Neural cell (in vitro differentiated cells): Measurements from ENCODE around the gene FHDC1.

ENCODE experiments used
- EP300 ChIP-seq: fragments of 450-650 bp; conservative IDR thresholded peaks from 2 replicates; pipeline ENCODE4 v1.6.1; 2014; ENCODE audit warnings: antibody characterized with exemption, mild to moderate bottlenecking, moderate library complexity; ENCODE audit not compliant: poor library complexity, severe bottlenecking
- EZH2 ChIP-seq: fragments of 200-600, 300-800 bp; shearing (Covaris generic), sonication (generic); IDR thresholded peaks from 2 replicates; pipeline ENCODE4 v1.6.1; 2014; ENCODE audit warnings: antibody characterized with exemption, low read length, borderline replicate concordance, mild to moderate bottlenecking; ENCODE audit not compliant: insufficient read depth, poor library complexity, severe bottlenecking
- MXI1 ChIP-seq: fragments of 450-650 bp; conservative IDR thresholded peaks from 2 replicates; pipeline ENCODE4 v1.6.1; 2014; ENCODE audit warnings: antibody characterized with exemption, mild to moderate bottlenecking; ENCODE audit not compliant: poor library complexity, severe bottlenecking
- POLR2AphosphoS5 ChIP-seq: IDR thresholded peaks from 2 replicates; pipeline ENCODE4 v1.6.1; 2012
- RAD21 ChIP-seq: fragments of 450-650 bp; conservative IDR thresholded peaks from 2 replicates; pipeline ENCODE4 v1.6.1; 2014; ENCODE audit warnings: antibody characterized with exemption, mild to moderate bottlenecking, moderate library complexity
- SMC3 ChIP-seq: fragments of 450-650 bp; conservative IDR thresholded peaks from 2 replicates; pipeline ENCODE4 v1.6.1; 2014; ENCODE audit warnings: antibody characterized with exemption, mild to moderate bottlenecking, moderate library complexity; ENCODE audit not compliant: poor library complexity
- TAF1 ChIP-seq: IDR thresholded peaks from 2 replicates; pipeline ENCODE4 v1.6.1; 2012; ENCODE audit warnings: low read depth
- TF ChIP-seq, protein P1 (sequence below): fragments of 450-650 bp; IDR thresholded peaks from 2 replicates; pipeline ENCODE4 v1.5.1; 2014; ENCODE audit warnings: antibody characterized with exemption, mild to moderate bottlenecking, moderate library complexity; ENCODE audit not compliant: poor library complexity, severe bottlenecking
- TF ChIP-seq, protein P2 (sequence below): IDR thresholded peaks from 2 replicates; pipeline ENCODE4 v1.6.1; 2012; ENCODE audit warnings: borderline replicate concordance

DNA sequence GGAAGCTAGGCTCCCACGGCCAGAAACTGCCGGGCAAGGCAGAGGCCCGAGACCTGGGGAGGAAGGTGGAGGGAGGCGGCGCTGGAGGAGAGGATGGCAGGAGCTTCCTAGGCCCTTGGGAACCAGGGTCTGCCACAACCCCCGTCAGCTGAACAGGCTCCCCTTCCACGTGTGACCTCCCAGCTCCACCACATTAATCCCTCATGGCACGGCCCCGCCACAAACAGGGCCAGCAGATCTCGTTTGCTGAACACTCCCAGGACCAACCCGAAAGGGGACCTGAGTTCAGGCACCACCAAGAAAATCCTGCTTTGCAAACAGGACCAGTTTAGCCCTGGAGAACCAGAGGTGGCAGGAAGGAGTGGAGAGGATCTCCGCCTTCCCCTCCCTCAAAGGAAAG lies 62.7 kb downstream of the FHDC1 start:
- TF ChIP-seq, protein P1, sequence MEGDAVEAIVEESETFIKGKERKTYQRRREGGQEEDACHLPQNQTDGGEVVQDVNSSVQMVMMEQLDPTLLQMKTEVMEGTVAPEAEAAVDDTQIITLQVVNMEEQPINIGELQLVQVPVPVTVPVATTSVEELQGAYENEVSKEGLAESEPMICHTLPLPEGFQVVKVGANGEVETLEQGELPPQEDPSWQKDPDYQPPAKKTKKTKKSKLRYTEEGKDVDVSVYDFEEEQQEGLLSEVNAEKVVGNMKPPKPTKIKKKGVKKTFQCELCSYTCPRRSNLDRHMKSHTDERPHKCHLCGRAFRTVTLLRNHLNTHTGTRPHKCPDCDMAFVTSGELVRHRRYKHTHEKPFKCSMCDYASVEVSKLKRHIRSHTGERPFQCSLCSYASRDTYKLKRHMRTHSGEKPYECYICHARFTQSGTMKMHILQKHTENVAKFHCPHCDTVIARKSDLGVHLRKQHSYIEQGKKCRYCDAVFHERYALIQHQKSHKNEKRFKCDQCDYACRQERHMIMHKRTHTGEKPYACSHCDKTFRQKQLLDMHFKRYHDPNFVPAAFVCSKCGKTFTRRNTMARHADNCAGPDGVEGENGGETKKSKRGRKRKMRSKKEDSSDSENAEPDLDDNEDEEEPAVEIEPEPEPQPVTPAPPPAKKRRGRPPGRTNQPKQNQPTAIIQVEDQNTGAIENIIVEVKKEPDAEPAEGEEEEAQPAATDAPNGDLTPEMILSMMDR, result no peak
- TF ChIP-seq EZH2 (no peak), EP300 (no peak), SMC3 (no peak), TAF1 (no peak), RAD21 (no peak), MXI1 (no peak), POLR2AphosphoS5 (no peak)
- TF ChIP-seq, protein P2, sequence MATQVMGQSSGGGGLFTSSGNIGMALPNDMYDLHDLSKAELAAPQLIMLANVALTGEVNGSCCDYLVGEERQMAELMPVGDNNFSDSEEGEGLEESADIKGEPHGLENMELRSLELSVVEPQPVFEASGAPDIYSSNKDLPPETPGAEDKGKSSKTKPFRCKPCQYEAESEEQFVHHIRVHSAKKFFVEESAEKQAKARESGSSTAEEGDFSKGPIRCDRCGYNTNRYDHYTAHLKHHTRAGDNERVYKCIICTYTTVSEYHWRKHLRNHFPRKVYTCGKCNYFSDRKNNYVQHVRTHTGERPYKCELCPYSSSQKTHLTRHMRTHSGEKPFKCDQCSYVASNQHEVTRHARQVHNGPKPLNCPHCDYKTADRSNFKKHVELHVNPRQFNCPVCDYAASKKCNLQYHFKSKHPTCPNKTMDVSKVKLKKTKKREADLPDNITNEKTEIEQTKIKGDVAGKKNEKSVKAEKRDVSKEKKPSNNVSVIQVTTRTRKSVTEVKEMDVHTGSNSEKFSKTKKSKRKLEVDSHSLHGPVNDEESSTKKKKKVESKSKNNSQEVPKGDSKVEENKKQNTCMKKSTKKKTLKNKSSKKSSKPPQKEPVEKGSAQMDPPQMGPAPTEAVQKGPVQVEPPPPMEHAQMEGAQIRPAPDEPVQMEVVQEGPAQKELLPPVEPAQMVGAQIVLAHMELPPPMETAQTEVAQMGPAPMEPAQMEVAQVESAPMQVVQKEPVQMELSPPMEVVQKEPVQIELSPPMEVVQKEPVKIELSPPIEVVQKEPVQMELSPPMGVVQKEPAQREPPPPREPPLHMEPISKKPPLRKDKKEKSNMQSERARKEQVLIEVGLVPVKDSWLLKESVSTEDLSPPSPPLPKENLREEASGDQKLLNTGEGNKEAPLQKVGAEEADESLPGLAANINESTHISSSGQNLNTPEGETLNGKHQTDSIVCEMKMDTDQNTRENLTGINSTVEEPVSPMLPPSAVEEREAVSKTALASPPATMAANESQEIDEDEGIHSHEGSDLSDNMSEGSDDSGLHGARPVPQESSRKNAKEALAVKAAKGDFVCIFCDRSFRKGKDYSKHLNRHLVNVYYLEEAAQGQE, result no peak
